PC-9 (cell line): ENCODE measurements around the gene CCDC148.
"Not testable (repeated sequence)": the region's sequence is repeated elsewhere in the genome, so short reads cannot be mapped to it uniquely, and the experiment has no call there.

Experiments used
- CTCF ChIP-seq: fragments of 200-600 bp; sonication (generic); conservative IDR thresholded peaks from 2 replicates; pipeline ENCODE4 v1.6.1; 2017; ENCODE audit warnings: mixed run types, antibody characterized with exemption, mild to moderate bottlenecking, moderate library complexity
- EZH2 ChIP-seq: fragments of 200-600 bp; sonication (generic); IDR thresholded peaks from 2 replicates; pipeline ENCODE4 v1.8.0; 2017; ENCODE audit warnings: antibody characterized with exemption, low read depth

GRCh38 chr2:158223066-158223465 is 233.5 kb downstream of the CCDC148 start:
- TF ChIP-seq EZH2, CTCF: not testable (repeated sequence)
